ENCODE data around the gene SEMA4A.
A peak's percentile ranks its signal among the peaks of the same experiment; 100 is the strongest.
"Not testable (repeated sequence)": the region's sequence is repeated elsewhere in the genome, so short reads cannot be mapped to it uniquely, and the experiment has no call there.

Gene SEMA4A

DNA sequence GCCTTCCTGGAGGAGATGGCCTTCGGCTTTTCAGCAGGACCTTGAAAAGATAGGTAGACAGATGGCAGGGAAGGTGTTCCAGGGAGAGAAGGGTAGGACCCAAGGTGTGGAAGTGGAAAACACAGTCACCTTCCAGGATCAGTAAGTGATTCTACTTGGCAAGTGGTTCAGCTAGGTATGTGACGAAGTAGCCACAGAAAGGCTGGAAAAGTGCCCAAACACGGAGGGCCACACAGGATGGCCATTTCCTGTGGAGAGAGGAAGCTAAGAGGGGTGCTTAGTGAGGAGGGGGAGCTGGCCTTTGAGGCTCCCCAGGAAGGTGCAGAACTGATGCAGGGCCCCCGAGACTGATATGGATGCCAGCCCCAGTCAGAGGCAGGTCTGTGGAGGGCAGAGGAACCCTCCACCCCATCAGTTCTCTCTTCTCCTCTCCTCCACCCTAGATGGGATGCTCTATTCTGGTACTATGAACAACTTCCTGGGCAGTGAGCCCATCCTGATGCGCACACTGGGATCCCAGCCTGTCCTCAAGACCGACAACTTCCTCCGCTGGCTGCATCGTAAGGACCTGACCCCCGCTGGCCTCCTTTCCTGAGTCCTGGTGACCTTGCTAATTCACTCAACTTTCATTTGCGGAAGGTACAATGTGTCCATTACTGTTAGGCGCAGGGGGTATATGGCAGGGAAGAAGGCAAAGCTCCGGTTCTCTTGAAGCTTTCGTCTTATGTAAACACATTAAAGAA, 6.8 kb downstream of the SEMA4A start:
- no peak for DNase-seq (ENCODE audit: low spot score)

DNA sequence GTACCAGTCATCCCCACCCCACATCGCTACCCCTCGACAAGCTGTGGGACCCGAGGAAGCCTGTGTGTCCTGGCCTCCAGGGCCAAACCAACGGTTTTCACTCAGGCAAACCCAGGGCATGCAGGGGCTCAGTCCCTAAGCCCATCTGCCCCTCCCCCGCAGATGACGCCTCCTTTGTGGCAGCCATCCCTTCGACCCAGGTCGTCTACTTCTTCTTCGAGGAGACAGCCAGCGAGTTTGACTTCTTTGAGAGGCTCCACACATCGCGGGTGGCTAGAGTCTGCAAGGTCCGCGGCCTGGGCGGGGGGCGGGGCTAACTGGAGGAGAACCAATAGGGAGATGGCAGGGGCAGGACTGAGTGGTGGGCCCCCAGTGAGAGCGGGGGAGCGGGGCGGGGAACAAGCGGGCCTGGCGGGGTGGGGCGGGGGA, 7.4 kb downstream of the SEMA4A start:
- DNase-seq (ENCODE audit: low spot score): peak; percentile 72

DNA sequence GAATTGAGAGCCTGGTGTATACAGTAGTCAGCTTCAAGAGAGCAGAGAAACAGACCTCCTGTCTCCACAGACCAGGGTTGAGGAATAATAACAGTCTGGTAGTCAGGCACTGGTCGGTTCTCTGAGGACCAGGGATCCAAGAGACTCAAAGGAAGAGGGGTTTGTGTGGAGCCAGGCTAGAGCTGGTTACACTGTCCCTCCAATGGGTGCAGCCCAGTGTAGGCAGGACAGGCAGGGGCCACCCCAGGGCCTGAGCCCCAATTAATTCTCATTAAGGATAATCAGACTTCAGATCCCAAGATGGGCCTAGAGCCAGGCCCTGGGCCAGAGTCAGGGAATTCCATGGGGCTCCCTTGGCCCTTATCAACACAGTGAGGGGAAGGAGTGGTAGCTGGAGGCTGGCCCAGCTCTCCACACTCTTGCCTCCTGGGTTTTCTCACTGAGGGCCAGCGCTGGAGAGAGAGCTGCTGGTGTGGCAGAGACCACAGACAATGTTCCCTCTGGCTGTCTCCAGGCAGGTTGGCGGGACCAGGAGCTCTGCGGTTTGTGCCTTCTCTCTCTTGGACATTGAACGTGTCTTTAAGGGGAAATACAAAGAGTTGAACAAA, 9.1 kb downstream of the SEMA4A start:
- no peak for DNase-seq (ENCODE audit: low spot score)

DNA sequence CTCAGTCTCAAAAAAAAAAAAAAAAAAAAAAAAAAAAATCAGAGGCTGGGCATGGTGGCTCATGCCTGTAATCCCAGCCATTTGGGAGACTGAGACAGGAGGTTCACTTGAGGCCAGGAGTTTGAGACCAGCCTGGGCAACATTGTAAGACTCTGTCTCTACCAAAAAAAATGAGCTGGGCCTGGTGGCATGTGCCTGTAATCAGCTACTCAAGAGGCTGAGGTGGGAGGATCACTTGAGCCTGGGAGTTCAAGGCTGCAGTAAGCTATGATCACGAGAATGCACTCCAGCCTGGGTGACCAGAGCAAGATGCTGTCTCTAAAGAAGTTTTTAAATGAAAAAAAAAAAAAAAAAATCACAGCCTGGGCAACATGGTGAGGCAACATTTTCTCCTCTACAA, 10.3 kb downstream of the SEMA4A start:
- no peak for DNase-seq (ENCODE audit: low spot score)

DNA sequence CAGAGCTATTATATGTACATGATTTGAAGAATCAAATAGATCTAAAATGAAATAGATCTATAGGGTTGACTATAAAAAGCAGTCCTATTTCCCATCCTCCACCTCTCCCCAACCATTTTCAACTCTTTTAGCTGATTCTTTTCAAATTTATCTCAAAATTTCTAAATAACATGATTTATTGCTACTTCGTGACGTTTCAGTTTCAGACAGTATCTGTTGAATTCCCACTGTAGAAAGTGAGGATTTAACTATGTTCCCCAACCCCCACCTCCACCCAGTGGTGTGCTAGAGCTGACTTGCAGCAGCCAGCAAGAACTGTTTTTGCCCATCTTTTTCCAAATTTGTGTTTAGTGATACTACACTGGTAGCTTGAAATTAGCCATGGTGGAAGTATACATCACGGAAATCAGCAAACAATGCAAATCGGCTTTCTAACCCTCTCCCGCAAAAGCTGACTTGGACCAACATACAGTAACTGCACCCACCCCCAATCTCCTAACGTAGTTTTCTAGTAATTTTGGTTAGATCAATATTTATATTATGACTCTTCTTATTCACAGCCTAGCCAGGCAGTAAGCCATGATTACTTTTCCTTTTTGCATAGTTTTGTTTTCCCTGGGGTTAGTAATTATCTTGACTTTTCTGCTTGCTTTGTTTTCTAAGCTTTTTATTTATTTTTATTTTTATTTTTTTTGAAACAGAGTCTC, 10.9 kb downstream of the SEMA4A start:
- no peak for DNase-seq (ENCODE audit: low spot score)

DNA sequence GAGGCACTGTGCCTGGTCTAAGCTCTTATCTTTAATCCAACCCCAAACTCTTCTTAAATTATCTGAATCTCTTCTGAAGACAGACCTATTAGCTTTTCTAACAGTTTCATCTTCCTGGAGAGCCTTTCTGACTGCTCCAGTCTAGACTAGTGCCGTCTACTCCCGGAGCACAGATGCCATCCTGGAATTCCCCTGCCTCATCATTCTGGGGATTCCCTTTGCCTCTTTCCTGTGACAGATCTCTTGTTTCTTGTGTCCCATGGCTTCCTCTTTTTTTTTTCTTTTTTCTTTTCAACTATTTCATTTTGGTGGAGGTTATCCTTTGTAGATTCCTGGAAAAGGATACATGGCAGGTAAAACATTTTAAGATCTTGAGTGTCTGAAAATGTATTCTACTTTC, 11.7 kb downstream of the SEMA4A start:
- no peak for DNase-seq (ENCODE audit: low spot score)

DNA sequence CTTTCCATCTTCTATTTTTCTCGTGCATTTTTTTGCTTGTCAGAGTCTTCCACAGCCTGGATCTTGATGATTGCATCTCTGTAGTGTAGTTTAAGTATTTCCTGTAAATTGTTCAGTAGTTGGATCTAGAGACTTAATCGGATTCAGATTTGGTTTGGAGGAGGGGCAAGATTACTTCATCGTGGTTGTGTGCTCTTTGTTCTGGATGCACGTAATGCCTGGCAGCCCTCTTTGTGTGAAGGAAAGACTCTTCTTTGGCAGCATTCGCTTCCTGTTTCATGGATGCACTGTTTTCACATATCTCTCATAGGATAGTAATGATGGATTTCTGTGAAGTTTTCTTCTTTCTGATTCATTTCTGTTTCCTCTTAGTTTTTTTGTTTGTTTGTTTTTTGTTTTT, 14.2 kb downstream of the SEMA4A start:
- no peak for DNase-seq (ENCODE audit: low spot score)

DNA sequence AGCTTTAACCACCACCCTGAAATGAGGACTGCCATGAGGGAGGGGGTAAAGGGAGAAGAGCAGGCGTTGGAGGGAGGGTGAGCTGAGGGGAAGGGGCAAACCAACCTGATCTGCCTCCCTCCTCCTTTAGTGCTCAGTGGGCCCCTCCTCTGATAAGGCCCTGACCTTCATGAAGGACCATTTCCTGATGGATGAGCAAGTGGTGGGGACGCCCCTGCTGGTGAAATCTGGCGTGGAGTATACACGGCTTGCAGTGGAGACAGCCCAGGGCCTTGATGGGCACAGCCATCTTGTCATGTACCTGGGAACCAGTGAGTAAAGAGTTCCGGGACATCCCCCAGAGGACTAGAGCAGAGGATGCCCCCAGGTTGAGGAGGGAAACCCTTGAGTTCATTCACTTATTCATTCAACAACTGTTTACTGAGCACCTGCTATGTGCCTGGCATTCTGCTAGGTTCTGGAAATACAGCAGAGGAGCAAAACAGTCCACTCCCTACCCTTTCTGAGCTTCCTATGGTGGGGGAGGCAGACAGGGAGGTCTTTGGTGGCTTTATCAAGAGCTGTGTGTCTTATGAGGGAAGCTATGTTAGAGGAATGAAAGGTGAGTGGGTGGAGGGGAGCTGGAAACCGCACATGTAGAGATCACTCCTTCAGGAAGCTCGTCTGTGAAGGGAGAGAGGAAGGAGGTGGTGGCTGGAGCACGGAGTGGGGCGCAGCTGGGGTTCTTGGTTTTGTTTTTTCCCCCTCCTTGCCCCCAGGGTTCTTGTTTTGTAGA, 19.5 kb downstream of the SEMA4A start:
- no peak for DNase-seq (ENCODE audit: low spot score)

DNA sequence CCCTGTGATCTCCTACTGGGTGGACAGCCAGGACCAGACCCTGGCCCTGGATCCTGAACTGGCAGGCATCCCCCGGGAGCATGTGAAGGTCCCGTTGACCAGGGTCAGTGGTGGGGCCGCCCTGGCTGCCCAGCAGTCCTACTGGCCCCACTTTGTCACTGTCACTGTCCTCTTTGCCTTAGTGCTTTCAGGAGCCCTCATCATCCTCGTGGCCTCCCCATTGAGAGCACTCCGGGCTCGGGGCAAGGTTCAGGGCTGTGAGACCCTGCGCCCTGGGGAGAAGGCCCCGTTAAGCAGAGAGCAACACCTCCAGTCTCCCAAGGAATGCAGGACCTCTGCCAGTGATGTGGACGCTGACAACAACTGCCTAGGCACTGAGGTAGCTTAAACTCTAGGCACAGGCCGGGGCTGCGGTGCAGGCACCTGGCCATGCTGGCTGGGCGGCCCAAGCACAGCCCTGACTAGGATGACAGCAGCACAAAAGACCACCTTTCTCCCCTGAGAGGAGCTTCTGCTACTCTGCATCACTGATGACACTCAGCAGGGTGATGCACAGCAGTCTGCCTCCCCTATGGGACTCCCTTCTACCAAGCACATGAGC, 23.3 kb downstream of the SEMA4A start:
- no peak for DNase-seq (ENCODE audit: low spot score)

DNA sequence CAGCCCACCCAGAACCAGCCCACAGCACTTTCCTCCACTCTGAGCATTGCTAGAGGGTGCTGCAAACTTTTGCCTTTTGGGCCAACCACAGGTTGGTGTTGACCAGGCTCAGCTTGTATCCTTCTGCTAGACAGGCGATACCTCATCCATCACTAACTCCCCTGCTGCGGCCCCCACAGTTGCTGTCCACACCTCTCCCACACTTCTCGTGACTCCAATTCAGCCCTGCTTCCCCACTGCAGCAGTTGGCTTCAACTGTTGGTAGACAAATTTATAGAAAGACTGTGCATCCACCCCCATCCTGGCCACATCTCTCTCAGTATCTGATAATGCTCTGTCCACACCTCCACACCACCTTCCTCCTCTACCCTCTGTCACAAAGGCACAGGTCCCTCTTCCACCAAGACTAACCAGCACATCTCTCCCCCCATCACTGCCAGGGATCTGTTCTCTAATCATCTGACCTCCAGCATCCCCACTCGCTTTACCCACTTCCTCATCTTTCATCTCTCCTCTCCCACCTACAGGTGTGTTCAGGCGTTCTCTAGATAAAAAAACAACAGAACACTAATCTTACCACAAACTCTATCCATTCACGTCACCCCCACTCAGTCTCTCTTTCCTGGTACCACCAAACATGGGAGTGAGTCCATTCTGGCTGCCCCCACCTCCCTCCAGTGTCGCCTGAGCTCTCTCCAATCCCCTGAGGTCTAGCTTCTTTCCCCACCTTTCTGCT, 24.7 kb downstream of the SEMA4A start:
- no peak for DNase-seq (ENCODE audit: low spot score)

DNA sequence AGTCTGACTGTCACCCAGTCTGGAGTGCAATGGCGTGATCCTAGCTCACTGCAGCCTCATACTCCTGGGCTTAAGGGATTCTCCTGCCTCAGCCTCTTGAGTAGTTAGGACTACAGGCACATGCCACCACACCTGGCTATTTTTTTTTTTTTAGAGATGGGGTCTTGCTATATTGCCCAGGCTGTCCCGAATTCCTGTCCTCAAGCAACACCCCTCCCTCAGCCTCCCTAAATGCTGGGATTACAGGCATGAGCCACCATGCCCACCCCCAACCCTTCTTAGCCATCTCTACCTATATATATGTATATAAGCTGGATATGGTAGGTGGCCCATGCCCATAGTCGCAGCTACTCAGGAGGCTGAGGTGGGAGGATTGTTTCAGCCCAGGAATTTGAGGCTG, 27.1 kb downstream of the SEMA4A start:
- no peak for DNase-seq (ENCODE audit: low spot score)

DNA sequence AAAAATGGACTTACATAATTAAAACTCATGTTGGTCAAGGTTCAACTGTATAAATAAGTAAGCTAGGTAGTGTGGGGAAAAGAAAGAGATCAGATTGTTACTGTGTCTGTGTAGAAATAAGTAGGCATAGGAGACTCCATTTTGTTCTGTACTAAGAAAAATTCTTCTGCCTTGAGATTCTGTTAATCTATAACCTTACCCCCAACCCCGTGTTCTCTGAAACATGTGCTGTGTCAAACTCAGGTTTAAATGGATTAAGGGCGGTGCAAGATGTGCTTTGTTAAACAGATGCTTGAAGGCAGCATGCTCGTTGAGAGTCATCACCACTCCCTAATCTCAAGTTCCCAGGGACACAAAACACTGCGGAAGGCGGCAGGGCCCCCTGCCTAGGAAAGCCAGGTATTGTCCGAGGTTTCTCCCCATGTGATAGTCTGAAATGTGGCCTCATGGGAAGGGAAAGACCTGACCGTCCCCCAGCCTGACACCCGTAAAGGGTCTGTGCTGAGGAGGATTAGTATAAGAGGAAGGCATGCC, 28.1 kb downstream of the SEMA4A start:
- not testable (repeated sequence) for DNase-seq (ENCODE audit: low spot score)

DNA sequence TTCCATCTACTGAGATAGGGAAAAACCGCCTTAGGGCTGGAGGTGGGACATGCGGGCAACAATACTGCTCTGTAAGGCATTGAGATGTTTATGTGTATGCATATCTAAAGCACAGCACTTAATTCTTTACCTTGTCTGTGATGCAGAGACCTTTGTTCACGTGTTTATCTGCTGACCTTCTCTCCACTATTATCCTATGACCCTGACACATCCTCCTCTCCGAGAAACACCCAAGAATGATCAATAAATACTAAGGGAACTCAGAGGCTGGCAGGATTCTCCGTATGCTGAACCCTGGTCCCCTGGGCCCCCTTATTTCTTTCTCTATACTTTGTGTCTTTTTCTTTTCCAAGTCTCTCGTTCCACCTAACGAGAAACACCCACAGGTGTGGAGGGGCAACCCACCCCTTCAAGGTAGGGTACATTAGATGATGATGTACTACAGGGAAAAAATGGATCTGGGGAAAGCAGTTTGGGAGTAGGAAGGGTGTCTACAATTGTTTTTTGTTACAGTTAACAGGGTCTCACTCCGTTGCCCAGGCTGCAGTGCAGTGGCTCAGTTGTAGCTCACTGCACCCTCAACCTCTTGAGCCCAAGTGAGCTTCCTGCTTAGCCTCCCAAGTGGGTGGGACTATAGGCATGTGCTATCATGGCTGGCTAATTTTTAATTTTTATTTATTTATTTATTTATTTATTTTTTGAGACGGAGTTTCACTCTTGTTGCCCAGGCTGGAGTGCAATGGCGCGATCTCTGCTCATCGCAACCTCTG, 28.8 kb downstream of the SEMA4A start:
- not testable (repeated sequence) for DNase-seq (ENCODE audit: low spot score)

DNA sequence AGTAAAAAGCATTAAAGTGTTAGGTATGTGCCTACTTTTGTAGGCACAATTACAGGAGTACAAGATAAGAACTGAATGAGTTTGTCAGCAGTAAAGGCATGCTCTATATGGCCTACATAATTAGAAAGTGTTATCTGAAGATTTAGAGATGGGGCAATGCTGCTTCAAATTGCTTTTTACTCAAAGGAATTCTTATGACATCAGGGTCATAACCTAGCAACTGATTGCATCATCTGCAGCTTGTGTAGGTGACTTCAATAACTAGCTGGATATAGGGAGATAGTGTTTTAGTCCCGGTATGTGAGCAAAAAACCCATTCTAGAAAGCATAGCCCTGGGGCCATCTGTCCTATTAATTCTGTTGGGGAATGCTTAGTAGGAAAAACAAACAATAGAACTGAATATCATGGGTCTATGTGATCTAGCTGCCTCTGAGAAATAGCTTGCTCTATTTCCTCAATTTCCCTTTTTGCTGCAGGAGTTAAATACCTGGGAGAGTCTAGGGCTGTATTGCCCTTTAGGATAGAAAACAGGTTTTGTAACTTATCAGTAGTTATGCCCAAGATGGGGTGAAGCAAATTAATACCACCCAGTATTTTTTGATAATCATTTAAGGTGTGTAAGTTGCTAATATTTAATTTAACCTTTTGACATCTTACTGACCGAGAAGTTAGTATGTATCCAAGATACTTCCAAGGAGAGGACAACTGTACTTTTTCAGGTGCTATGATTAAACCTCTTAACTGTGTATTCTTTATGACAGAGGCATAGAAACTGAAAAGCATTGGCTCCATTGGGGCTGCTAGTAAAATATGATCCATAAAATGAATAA, 33.2 kb downstream of the SEMA4A start:
- not testable (repeated sequence) for DNase-seq (ENCODE audit: low spot score)

DNA sequence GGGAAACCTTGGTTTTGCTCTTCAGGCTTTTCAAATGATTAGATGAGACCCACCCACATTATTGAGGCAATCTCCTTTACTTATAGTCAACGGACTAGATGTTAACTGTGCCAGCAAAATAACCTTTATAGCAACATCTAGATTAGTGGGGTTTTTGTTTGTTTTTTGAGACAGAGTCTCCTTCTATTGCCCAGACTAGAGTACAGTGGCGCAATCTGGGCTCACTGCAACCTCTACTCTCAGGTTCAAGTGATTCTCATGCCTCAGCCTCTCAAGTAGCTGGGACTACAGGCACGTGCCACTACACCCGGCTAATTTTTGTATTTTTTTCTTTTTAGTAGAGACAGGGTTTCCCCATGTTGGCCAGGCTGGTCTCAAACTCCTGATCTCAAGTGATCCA, 36.9 kb downstream of the SEMA4A start:
- DNase-seq (ENCODE audit: low spot score): not testable (repeated sequence)

DNA sequence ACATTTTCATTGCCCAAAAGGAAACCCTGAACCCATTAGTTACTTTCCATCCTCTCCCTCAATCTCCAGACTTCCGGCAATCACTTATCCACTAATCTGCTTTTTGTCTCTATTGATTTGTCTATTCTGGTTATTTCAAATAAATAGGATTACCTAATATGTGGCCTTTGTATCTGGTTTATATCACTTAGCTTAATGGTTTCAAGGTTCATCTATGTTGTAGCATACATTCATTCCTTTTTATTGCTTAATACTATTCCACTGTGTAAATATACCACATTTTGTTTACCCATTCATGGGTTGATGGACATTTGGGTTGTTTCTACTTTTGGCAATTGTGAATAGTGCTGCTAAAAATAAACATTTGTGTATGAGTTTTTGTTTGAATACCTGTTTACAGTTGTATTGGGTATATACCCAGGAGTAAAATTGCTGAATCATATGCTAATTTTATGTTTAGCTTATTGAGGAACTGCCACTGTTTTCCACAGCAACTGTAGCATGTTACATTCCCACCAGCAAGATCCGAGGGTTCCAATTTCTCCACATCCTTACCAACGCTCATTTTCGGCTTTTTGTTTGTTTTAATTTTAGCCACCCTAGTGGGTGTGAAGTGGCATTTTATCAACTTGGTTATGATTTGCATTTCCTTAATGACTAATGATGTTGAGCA, 38.0 kb downstream of the SEMA4A start:
- no peak for DNase-seq (ENCODE audit: low spot score)

DNA sequence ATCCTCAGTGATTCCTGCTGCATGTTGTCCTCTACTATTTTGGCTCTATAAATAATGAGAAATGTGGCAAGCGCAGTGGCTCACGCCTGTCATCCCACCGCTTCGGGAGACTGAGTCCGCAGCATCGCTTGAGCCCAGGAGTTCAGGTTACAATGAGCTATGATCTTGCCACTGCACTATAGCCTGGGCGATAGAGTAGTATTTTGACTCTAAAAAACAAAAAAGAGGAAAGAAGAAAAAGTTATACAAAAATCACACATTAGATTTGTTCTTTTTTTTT, 39.8 kb downstream of the SEMA4A start:
- no peak for DNase-seq (ENCODE audit: low spot score)

DNA sequence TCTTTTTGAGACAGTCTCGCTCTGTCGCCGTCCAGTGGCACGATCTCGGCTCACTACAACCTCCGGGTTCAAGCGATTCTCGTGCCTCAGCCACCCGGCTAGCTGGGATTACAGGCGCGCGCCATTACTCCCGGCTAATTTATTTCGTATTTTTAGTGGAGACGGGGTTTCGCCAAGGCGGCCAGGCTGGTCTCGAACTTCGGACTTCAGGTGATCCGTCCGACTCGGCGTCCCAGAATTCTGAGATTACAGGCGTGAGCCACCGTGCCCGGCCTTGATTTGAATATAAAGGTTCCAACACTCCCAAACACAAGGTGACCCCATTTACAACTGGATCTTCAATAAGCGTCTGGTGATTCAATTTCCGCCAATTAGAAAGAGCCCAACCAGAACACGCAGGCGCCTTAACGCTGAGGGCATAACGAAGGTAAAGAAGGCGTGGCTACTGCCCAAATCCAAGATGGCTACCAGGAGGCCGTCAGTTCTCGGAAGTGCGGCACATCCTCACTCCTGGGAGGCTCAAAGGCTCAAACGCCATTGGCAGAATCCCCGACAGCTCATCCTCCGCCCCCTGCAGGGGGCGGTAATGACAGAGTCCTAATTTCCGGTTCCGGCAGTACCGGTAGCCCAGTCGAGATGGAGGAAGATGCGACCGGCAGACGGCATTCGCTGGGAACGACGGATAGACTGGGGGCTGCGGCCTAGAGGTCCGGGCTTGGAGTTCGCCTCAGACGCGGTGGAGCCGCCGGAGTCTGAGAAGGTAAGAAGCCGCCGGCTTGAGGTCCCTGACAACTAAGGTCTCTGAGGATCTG, 40.3 kb downstream of the SEMA4A start, which contains the start of gene SLC25A44:
Gene SLC25A44 (plus strand): TSS at position 617 of the 812 bp plus-strand sequence. CDS start 5,744 bp downstream, outside the sequence.
- peak; percentile 99 for DNase-seq (ENCODE audit: low spot score)

All from putamen (tissue), 1 donor.